ENCODE data around the gene NUTM2B.
"Not testable (repeated sequence)": the region's sequence is repeated elsewhere in the genome, so short reads cannot be mapped to it uniquely, and the experiment has no call there.

The NUTM2B gene
- long read RNA-seq, donor 1: 0 reads
- long read RNA-seq, donor 2: 0 reads
- long read RNA-seq, donor 3: 0 reads
- long read RNA-seq, donor 4: 0 reads
- long read RNA-seq, donor 5: 0 reads
- long read RNA-seq, donor 6: 0 reads
- long read RNA-seq, donor 7: 0 reads
- long read RNA-seq, donor 8: 0 reads

- not testable (repeated sequence) for DNase-seq
Measured at GRCh38 chr10:79702927-79703326, at the start of gene NUTM2B. TSS of gene NUTM2B (plus strand) at chr10:79703227. CDS start at chr10:79703610, 383 bp downstream.

- not testable (repeated sequence) for DNase-seq
Measured at GRCh38 chr10:79663287-79663686, 39.7 kb upstream of the NUTM2B start.

- DNase-seq: not testable (repeated sequence)
Measured at GRCh38 chr10:79664686-79665085, 38.3 kb upstream of the NUTM2B start.

GRCh38 chr10:79669248-79669788 lies 33.7 kb upstream of the NUTM2B start:
- DNase-seq: not testable (repeated sequence)

GRCh38 chr10:79674878-79675277 lies 28.1 kb upstream of the NUTM2B start:
- not testable (repeated sequence) for DNase-seq

GRCh38 chr10:79683026-79683883 lies 19.8 kb upstream of the NUTM2B start:
- DNase-seq: not testable (repeated sequence)

GRCh38 chr10:79683884-79684720 lies 18.9 kb upstream of the NUTM2B start:
- not testable (repeated sequence) for DNase-seq

GRCh38 chr10:79685044-79685685 lies 17.9 kb upstream of the NUTM2B start:
- not testable (repeated sequence) for DNase-seq

- DNase-seq: not testable (repeated sequence)
Measured at GRCh38 chr10:79686595-79686994, 16.4 kb upstream of the NUTM2B start.

GRCh38 chr10:79687406-79688150 lies 15.4 kb upstream of the NUTM2B start:
- DNase-seq: not testable (repeated sequence)

- not testable (repeated sequence) for DNase-seq
Measured at GRCh38 chr10:79688798-79689197, 14.2 kb upstream of the NUTM2B start.

- DNase-seq: not testable (repeated sequence)
Measured at GRCh38 chr10:79696596-79696995, 6.4 kb upstream of the NUTM2B start.

GRCh38 chr10:79697141-79697540 lies 5.9 kb upstream of the NUTM2B start:
- DNase-seq: not testable (repeated sequence)

GRCh38 chr10:79700381-79700944 lies 2.6 kb upstream of the NUTM2B start:
- not testable (repeated sequence) for DNase-seq

GRCh38 chr10:79707017-79707416 lies 4.0 kb downstream of the NUTM2B start:
- not testable (repeated sequence) for DNase-seq

GRCh38 chr10:79714976-79715375 lies 11.9 kb downstream of the NUTM2B start:
- DNase-seq: not testable (repeated sequence)

- not testable (repeated sequence) for DNase-seq
Measured at GRCh38 chr10:79716917-79717579, 14.0 kb downstream of the NUTM2B start.

GRCh38 chr10:79720000-79720399 lies 17.0 kb downstream of the NUTM2B start:
- DNase-seq: not testable (repeated sequence)

GRCh38 chr10:79726620-79727019 lies 23.6 kb downstream of the NUTM2B start:
- DNase-seq: not testable (repeated sequence)

GRCh38 chr10:79744844-79745243 lies 41.8 kb downstream of the NUTM2B start:
- DNase-seq: not testable (repeated sequence)
